GM18867 (cell line): ENCODE results near the gene KPNA1.
A peak's percentile ranks its signal among the peaks of the same experiment; 100 is the strongest.

Experiments
- ATAC-seq: cut with Tn5 transposase; IDR thresholded peaks from one replicate; pipeline ENCODE4 v1.9.1; 2021; ENCODE audit warnings: mild to moderate bottlenecking, moderate library complexity; ENCODE audit not compliant: unreplicated experiment

Gene KPNA1

GRCh38 chr3:122389197-122389596 lies 125.5 kb downstream of the KPNA1 start:
- no peak for ATAC-seq

GRCh38 chr3:122387709-122388108 lies 127.0 kb downstream of the KPNA1 start:
- ATAC-seq = no peak

- peak; percentile 95 for ATAC-seq
Measured at GRCh38 chr3:122383771-122384697, 130.7 kb downstream of the KPNA1 start, which contains the start of gene FAM162A. TSS of gene FAM162A (plus strand) at chr3:122384182. CDS start at chr3:122384266, 84 bp downstream.

GRCh38 chr3:122382888-122383666 lies 131.7 kb downstream of the KPNA1 start, which contains the start of gene MIX23:
TSS of gene MIX23 (minus strand) at chr3:122383231. CDS start at chr3:122383224, 7 bp downstream.
- ATAC-seq = peak; percentile 38

- no peak for ATAC-seq
Measured at GRCh38 chr3:122377975-122378374, 136.8 kb downstream of the KPNA1 start.

- ATAC-seq = no peak
Measured at GRCh38 chr3:122374034-122374433, 140.7 kb downstream of the KPNA1 start.
